Cardiac atrium fibroblast (primary cell): Measurements from ENCODE around the gene NODAL. TPM values are rescaled to one million over a fixed set of nuclear protein-coding genes. Genes with fewer than 3 reads are reported as not detected.

Experiments
- total RNA-seq: library from RNA; depleted of rRNA; stranded (reverse); fragments of >200 nt; gene quantifications from 2 replicates; pipeline ENCODE4 v1.2.3, GENCODE V29; 2015

The NODAL gene
- not detected in 2 replicates for total RNA-seq

DNA sequence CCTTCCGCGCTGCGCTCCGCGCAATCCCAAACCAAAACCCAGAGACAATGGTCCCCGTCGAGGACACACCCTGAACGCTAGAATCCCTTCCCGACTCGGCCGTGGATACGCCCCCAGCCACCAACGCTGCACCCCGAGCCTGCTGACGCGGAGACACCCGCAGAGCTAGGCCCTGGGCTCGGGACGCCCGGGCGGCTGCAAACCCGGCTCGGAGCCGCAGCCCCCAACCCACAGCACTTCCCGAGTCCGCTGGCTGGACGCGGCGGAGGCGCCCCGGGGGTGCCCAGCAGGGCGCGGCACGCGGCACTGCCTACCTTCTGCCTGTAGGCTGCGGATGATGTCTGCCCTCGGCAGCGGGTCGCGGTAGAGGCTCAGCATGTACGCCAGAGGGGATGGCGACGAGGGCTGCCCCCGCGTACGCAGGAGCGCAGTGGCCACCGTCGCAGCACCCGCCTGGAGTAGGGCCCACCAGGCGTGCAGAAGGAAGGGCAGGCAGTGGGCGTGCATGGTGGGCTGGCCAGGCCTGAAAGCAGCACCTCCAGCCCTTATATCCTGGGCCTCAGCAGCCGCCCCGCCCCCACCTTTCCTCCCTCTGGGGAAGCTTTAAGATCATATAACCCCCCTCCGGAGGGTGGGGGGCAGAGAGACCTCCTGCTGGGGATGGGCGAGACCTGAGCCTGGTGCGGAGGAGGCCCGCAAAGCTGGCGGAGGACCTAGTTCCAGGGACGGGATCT is at the start of gene NODAL:
Gene NODAL, minus strand, starts transcription at position 521 of the 734 bp plus-strand sequence. Its CDS starts 14 bp downstream, at position 507.

DNA sequence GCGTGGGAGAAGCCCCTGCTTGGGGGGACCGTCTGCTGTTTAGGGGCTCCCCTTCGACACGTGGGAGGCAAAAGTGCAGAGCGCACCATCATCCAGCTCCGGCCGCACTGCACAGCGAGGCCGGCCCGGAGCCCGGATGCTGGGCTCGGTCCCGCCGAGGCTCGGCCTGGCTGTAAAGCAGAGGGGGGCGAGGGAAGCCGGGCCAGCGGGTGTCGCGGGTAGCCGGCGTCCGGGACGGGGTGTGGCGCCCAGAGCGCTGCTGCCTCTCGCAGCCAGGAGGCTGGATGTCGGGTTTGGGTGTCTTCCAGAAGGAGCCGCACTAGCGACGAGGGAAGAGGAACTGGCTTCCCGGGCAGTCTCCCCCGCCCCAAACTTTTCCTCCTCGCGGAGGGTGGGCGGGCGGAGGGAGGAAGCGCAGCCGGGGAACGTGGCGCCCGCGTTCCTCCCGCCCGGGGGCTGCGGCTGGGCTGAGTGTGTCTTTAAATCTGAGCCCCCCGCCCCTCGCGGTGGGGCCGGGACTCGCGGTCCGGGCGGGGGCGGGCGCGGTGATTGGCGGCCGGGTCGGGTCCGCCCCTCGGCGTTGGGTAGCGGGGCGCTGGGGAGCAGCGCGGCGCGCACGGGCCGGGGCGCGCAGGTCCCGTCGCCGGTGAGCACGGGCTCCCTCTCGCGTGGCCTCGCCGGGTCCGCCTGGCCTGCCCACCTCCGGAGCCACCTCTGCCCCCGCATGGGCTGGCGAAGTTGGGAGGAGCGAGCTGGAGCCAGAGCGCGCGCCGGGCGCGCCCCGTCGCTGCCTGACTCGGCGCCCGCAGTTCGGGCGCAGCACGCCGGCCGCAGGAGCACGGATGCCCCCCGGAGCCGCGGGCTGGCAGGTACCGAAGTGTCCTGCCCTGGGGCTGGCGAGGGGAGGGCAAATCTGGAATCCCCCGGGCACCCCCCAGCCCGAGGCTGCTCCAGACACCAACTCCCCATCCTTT is 37.0 kb upstream of the NODAL start, which contains the start of gene PALD1:
Gene PALD1, plus strand, starts transcription at position 577 of the 974 bp plus-strand sequence. CDS start 47,185 bp downstream, outside the sequence.

DNA sequence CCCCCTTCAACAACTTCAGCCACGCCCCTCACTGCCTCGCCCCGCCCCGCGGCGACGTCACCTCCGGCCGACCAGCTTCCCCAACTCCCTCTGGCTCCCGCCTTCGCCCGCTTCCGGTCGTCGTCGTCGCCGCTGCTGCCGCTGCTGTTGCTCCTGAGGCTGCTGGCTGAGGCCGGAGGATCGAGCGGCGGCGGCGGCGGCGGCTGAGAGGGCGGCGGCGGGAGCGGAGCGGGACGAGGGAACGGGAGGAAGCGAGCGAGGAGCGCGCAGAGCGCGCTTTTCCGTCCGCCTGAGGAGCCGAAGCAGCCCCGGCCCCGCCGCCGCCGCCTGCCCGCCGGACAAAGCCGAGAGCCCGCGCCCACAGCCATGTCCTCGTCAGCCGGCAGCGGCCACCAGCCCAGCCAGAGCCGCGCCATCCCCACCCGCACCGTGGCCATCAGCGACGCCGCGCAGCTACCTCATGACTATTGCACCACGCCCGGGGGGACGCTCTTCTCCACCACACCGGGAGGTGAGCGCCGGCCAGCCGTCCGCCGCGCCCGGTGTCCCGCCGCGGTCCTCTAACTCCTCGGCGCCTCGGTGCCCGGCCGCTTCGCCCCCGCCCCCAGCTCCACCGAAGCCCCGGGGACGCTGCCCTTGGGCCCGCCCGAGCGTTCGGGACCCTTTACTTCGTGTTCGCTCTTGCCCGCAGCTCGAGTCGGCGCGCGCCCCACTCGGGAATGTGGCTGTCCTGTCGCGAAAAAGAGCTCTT is 37.3 kb downstream of the NODAL start, which contains the start of gene EIF4EBP2:
Gene EIF4EBP2, plus strand, starts transcription at position 110 of the 751 bp plus-strand sequence. Its CDS starts 257 bp downstream, at position 367.

Other genes with a start within 250 kb of the NODAL start
- 102 and 178 TPM in 2 replicates for gene PPA1, start 208.3 kb downstream of the NODAL start, total RNA-seq
- gene NPFFR1, start 157.7 kb downstream of the NODAL start, total RNA-seq = not detected in 2 replicates
- 4.5 and 5.2 TPM in 2 replicates for gene LRRC20, start 59.1 kb downstream of the NODAL start, total RNA-seq
- 35.6 and 49.1 TPM in 2 replicates for gene EIF4EBP2, start 37.5 kb downstream of the NODAL start, total RNA-seq
- gene PALD1, start 37.1 kb upstream of the NODAL start, total RNA-seq = 0.72 and 5.3 TPM in 2 replicates
- gene PRF1, start 161.1 kb upstream of the NODAL start, total RNA-seq = not detected in 2 replicates
- gene ADAMTS14, start 230.8 kb upstream of the NODAL start, total RNA-seq = 0.18 and 1.3 TPM in 2 replicates